HG03378 (cell line): ENCODE data around the gene DBF4B.

Experiments used
- ATAC-seq: cut with Tn5 transposase; IDR thresholded peaks from one replicate; pipeline ENCODE4 v1.9.1; 2021; ENCODE audit warnings: mild to moderate bottlenecking, moderate library complexity; ENCODE audit not compliant: unreplicated experiment

The DBF4B gene

DNA sequence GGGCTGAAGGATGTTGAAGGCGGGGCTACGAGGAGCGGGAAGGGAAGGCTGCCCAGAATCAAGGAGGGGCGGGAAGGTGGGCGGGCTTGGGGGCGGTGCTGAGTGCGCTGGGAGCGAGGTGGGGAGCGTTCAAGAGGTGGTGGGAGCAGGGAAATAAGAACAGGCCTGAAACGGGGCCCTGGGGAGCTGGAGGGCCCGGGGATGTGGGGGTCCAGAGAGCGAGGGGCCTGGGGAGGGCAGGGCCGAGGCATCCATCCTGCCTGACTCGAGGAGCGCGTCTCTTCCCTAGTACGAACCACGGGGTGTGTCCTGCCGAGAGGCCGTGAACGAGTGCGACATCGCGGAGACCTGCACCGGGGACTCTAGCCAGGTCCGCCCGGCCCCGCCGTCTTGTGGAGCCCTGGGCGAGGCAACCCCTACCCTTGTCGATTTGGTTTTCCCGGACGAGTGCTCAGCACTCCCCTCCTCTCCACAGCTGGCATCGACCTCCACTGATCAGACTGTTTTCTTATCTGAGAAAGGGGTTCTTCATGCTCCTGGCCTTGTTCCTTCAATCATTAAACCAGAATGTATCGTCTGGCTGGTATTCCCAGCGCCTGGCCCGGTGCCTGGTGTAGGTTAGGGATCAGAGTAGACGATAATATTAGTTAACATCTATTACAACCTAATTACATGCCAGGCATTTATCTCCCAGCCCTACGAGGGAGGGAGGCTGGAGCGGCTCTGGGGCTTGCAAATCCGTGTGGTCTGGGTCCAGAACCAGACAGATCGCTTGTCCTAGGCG lies 67.6 kb downstream of the DBF4B start:
- no peak for ATAC-seq

DNA sequence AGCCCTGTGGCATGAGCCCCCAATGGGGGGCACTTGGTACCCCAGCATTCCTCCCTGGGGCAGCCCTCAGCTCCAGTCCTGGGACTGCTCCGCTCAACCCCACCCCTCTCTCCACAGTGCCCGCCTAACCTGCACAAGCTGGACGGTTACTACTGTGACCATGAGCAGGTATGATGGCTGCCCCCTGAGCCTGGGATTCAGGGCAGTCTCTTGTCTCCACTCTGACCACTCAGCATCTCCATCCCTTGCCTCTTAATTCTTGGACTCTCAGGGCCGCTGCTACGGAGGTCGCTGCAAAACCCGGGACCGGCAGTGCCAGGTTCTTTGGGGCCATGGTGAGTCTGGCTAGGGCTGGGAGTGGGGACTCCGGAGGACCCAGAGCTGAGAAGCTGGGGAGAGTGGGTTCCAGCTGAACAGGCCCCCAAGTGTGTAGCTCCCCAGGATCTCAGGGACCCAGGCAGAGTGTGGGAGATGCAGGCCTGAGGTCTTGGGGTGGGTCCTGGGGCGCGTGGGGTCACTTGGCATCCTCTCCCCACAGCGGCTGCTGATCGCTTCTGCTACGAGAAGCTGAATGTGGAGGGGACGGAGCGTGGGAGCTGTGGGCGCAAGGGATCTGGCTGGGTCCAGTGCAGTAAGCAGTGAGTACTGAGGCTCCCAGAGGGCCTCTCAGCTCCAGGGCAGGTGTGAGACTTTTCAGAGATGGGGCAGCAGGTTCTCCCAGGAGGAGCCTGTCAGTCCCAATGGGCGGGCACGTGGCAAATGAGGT lies 68.3 kb downstream of the DBF4B start:
- no peak for ATAC-seq

DNA sequence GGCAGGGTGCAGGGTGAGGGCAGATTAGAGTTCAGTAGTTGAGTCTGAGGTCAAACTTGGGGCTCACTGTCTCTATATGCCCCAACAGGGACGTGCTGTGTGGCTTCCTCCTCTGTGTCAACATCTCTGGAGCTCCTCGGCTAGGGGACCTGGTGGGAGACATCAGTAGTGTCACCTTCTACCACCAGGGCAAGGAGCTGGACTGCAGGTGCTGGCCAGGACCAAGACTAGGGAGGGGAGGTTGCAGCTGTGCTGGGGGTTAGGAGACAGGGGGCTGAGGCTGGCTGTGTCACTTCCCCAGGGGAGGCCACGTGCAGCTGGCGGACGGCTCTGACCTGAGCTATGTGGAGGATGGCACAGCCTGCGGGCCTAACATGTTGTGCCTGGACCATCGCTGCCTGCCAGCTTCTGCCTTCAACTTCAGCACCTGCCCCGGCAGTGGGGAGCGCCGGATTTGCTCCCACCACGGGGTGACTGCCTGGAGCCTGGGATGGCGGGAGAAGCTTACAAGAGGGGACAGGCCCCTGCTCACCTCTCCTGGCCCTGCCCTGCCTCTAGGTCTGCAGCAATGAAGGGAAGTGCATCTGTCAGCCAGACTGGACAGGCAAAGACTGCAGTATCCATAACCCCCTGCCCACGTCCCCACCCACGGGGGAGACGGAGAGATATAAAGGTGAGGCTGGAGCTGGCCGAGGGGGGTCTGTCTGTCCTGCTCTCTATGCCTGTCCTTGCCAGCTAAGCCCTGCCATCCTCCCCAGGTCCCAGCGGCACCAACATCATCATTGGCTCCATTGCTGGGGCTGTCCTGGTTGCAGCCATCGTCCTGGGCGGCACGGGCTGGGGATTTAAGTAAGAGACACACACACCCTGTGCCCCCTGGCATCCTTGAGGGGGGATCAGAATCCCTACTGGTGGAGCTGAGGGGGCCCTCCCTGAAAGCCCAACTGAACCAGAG lies 69.2 kb downstream of the DBF4B start:
- ATAC-seq = no peak

DNA sequence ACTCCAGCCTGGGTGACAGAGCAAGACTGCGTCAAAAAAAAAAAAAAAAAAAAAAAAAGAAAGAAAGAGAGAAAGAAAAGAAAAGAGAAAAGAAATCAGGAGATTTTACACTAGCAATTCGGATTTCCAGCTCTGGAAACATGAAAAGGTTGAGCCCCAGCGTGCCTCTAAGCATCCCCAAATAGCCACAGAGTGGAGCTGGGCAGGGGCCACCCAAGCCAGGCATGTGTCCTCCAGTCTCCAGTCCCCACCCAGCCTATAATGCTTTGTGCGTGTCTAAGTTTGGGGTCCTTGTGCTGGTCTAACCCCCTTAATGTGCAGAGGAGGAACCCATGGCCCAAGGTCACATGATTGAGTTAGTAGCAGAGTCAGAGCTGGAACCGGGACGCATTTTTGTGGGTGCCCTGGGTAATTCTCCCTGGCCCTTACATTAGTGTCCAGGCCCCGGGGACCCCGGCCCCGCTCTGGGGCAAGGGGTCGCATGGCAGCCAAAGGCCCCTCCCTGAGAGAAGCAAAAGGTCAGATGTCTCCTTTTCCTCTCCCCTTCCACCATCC lies 70.3 kb downstream of the DBF4B start:
- ATAC-seq = no peak

DNA sequence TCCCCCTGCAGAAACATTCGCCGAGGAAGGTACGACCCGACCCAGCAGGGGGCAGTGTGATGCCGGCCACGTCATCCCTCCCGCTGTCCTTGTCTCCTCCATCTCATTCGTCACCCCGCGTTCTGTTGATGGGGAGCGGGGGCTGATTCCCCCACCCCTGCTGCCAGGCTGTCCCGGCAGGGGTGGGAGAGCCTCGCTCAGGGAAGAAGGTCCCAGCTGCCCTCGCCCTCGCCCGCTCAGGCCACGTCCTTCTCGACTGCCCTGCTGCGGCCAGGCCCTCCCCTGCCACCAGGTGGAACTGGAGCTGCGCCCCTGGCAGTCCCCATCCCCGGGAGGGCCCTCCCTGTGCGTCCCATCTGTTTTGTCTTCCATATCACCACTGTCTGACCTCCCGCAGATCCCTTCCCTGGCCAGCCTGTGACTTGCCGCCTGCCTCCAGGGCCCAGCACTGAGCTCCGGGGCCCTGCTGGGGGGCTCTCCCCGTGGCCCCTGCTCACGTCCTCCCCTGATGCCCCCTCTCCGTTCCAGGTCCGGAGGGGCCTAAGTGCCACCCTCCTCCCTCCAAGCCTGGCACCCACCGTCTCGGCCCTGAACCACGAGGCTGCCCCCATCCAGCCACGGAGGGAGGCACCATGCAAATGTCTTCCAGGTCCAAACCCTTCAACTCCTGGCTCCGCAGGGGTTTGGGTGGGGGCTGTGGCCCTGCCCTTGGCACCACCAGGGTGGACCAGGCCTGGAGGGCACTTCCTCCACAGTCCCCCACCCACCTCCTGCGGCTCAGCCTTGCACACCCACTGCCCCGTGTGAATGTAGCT lies 71.0 kb downstream of the DBF4B start:
- no peak for ATAC-seq

DNA sequence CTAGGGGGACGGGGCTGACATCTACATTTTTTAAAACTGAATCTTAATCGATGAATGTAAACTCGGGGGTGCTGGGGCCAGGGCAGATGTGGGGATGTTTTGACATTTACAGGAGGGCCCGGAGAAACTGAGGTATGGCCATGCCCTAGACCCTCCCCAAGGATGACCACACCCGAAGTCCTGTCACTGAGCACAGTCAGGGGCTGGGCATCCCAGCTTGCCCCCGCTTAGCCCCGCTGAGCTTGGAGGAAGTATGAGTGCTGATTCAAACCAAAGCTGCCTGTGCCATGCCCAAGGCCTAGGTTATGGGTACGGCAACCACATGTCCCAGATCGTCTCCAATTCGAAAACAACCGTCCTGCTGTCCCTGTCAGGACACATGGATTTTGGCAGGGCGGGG lies 71.7 kb downstream of the DBF4B start:
- ATAC-seq = no peak

DNA sequence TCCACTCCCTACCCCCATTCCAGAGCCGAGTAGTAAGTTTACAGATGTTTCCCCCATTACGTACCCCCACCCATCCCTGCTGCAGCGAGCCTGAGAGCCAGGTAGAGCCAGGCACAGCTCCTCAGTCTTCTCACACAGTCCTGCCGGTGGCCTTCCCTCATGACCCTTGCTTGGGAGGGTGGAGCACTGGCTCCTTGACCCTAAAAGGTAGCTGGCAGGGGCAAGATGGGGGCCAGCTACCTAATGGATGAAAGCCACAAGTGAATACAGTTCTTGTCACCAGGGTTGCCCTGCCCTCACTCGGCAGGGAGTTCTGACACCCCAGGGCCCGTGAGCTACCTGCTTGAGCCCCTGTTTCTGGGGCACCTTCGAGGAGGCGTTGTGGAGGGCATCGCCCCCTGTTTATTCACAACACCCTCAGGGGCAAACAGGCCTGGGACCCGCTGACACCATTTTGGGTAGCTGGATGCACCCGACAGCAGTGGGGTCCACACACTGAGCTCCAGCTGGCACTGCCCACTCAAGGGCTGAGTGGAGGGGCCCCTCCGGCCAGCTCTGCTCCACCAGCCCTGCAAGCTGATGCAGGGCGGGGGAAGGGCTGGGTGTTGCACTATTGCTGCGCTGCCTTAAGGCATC lies 72.5 kb downstream of the DBF4B start:
- no peak for ATAC-seq

DNA sequence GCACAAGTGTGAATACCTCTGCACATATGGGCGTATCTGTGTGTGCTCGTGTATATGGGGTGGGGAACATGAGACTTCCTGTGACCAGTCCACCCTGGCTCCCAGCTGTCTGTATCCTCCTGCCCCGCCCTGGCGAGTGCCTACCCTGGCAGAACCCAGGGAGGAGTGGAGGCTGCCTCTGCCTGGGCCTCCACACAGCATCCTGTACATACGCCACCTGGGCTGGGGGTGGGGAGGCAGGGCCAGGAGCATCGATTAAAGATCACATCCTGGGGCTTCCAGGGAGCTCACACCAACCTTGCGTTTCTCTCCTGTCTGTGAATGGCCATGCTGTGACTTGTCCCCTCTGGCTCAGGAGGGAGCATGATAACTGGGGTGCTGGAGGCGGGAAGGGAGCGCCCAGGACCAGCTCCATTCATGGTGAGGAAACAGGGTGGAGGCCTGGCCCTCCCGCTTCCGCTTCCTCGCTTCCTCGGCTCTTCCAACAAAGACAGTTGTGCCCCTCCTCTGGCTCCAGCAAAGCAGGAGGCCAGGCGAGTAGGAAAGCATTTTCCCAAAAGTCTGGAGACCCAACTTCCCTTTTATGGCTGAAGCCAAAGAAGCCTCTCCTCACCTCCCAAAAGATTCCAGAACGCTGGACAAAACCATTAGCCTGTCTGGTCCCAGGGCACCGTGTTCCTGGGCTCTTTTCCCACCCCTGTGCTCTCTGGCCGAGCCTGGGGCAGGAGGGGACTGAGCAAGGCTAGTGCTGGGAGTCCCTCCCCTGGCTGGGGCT lies 73.3 kb downstream of the DBF4B start:
- ATAC-seq = no peak

DNA sequence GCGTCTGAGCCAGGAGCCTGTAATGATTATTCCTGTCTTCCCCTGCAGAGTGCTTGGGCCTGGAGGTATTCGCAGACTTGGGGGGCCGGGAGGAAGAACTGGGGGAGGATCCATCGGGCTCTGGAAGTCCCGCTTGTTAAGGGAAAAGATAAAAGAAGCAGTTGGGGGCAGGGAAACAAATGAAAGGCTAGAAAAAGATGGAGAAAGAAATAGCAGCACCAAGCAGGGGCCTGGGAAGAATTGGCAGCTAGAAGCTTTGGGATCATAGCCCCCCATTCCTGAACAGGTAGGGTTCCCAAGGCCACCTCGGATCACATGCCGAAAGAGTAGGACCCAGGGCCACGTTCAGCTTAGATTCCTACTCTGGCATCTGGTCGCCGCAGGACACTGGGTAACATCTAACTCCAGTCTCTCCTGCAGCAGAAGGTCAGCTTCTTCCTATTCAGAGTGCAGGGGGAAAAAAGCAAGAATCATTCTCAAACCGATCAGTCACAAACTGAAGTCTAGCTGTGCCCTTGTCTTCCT lies 73.9 kb downstream of the DBF4B start:
- no peak for ATAC-seq

DNA sequence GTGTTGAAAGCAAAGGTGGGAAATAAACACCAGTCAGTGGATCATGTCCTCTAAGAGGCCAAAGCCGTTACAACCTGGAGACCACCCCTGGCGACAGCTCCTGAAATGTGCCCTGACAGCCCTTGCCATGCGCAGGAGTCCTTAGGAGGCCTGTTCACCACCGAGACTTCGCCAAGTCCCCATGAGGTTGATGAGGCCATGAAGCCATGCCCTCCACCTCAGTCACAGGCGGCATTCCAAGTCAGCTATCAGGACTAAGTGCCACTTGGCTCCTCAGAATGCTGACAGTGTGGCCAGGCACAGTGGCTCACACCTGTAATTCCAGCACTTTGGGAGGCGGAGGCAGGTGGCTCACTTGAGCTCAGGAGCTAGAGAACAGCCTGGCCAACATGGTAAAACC lies 77.5 kb downstream of the DBF4B start:
- no peak for ATAC-seq

DNA sequence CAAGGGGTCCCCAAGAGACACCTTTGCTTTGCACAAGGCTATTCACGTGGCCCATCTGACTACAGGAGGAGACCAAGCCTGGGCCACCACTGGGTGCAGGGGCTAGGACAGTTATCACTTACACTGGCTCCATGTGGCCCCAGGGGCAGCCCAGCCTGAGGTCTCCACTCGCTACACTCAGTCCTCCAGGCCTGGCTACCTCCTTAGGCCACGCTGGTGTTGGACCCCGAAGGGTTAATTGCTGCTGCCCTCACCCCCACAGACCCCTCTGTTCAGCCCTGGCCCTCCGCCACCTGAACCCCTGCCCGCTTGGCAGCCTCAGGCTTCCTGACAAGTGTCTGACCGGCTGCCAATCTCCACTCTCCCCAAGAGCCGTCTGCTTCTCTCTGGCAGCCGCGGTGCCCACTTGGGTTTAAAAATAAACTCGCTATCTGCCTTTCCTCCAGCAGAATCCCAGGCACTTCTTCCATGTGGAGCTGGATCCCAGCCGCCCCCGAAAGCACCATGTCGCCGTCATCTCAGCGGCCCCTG lies 78.2 kb downstream of the DBF4B start:
- ATAC-seq = no peak

DNA sequence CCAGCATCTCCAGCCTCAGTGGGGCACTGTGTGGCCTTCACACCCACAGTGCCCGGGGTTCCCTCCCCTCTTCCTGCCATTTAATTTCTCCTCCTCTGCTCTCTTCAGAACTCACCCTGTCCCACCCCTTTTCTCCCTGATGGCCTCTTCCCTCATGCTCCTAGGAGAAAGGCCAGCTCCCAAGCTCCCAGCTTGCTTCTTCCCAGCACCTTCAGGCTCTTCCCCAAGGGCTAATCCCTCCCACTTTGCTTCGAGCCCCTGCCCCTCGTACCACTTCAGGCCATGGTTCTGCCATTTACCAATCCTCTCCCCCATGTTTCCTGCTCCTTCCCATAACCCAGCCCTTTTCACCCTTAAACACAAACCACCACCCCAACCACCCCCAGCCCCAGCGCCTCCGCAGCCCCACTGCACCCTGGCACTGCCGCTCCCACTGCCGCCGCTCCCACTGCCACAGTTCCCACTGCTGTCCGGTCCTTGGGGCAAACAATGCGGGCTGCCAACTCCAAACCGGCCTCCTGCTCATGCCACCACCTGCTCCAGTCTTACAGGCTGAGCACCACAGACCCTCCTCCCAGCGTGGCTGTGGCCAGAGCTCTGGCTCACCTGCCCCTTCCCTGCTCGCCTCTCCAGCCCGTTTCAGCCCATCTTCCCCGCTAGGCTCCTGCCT lies 78.9 kb downstream of the DBF4B start:
- no peak for ATAC-seq

DNA sequence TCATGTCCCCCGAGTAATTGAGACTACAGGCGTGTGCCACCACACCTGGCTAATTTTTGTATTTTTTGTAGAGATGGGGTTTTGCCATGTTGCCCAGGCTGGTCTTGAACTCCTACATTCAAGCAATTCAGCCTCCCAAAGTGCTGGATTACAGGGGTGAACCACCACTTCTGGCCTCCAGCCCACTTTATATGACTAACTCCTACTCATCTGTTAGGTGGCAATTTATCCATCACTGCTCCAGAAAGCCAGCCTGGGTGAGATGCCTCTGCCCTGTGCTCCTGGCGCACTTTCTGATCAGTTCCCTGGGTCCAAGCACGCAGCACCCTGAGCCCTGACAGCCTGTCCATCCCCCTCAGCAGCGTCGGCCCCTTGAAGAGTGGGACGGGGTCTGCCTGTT lies 79.7 kb downstream of the DBF4B start:
- ATAC-seq = no peak

DNA sequence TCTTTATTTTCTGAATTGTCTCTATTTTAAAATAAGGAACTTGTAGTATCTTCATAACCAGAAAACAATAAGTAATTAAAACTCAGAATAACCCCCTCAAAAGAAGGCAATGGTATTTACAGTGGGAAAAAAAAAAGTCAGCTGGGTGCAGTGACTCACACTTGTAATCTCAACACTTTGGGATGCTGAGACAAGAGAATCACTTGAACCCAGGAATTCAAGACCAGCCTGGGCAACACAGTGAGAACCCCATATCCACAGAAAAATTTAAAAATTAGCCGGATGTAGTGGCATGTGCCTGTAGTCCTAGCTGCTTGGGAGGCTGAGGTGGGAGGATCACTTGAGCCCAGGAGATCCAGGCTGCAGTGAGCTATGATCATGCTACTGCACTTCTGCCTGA lies 83.8 kb downstream of the DBF4B start:
- ATAC-seq = no peak

DNA sequence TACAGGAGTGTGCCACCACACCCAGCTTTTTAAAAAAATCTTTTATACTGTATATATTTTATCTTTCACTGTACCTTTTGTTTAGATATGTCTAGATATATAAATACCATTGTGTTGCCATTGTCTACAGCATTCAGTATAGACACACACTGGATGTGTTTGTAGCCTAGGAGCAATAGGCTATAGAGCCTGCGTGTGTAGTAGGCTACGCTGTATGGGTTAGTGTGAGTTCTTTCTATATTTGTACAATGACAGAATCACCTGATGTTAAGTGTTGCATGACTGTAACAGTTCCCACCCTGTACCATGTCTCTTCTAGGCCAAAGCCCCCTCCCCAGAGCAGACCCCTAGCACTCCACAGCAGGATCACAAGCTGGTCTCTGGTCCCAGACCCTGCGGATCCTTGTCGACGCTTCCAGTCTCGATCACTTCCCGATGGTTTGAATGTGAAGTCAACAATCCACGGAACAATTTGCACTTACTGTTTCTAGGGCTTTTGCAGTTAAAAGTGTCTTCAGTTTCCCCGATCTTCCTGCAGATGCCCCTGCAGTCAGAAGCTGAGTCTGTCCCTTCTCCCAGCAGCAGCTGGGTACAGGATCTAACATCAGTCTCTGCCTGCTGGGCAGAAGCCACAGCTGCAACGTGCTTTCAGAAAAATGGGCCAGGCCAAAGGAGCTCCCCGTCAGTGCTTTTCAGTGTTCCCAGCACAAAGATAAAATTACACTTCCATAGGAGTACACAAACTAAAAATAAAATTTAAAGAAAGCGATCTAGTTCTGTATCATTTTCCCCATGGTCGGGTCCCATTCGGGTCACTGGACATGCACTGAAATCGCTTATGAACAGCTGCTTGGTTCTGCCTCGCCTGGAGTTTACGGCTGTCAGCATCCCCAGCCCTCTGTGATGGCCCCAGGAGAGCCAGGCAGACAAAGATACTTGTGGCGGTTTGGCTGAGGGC lies 85.7 kb downstream of the DBF4B start:
- no peak for ATAC-seq

DNA sequence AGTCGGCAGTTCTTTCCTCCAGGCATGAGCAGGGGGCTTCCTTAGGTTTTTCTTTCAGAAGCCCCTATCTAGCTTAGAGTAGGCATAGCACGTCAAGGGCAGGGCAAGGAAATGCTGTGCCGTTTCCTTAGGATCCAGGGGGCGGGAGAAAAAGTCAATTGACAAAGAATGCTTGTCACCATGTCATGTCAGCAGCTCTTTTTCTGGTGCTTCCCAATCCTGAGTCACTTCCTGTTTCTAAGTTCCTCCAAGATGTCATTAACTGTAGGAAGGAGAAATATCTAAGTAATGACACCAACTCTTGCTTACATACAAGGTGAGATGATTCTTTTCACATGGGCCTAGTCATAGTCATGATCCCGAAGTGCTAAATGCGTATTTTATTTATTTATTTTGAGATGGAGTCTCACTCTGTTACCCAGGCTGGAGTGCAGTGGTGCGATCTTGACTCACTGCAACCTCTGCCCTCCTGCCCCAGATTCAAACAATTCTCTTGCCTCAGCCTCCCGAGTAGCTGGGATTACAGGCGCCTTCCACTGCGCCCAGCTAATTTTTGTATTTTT lies 86.5 kb downstream of the DBF4B start:
- ATAC-seq = no peak
